ENCODE data around the gene UNG.

GRCh38 chr12:109098183-109098604 is 797 bp downstream of the UNG start:
- TF ChIP-seq POLR2A (IDR thresholded peaks at IDR 0.05) (no peak), POLR2AphosphoS5 (IDR thresholded peaks at IDR 0.05) (peak in 2 of 3 donors; percentile 36 to 45)

Measured in stomach (tissue), 4 donors.